Lower leg skin (tissue), 3 donors: ENCODE data around the gene SHD.
"Not testable (repeated sequence)": the region's sequence is repeated elsewhere in the genome, so short reads cannot be mapped to it uniquely, and the experiment has no call there.

ENCODE experiments used
- POLR2A ChIP-seq, 2 donors: fragments of 450-650 bp; IDR thresholded peaks; one replicate each; pipeline ENCODE4 v1.6.1; 2016 to 2017; ENCODE audit warnings: antibody characterized with exemption in 2 of 2, mild to moderate bottlenecking in 1 of 2, moderate library complexity in 1 of 2
- TF ChIP-seq, protein P1 (sequence below), 3 donors: fragments of 450-650 bp; IDR thresholded peaks; one replicate each; pipeline ENCODE4 v1.5.1; 2016; ENCODE audit warnings: antibody characterized with exemption in 3 of 3, mild to moderate bottlenecking in 3 of 3, moderate library complexity in 2 of 3

DNA sequence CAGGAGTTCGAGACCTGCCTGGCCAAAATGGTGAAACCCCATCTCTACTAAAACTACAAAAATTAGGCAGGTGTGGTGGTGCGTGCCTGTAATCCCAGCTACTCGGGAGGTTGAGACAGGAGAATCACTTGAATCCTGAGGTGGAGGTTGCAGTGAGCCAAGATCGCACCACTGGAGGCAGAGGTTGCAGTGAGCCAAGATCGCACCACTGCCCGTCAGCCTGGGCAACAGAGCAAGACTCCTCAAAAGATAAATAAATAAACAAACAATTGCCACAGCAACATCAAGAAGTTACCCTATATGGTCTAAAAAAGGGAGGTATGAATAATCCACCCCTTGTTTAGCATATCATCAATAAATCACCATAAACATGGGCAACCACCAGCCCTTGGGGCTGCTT is 33.1 kb upstream of the SHD start:
- TF ChIP-seq, protein P1, sequence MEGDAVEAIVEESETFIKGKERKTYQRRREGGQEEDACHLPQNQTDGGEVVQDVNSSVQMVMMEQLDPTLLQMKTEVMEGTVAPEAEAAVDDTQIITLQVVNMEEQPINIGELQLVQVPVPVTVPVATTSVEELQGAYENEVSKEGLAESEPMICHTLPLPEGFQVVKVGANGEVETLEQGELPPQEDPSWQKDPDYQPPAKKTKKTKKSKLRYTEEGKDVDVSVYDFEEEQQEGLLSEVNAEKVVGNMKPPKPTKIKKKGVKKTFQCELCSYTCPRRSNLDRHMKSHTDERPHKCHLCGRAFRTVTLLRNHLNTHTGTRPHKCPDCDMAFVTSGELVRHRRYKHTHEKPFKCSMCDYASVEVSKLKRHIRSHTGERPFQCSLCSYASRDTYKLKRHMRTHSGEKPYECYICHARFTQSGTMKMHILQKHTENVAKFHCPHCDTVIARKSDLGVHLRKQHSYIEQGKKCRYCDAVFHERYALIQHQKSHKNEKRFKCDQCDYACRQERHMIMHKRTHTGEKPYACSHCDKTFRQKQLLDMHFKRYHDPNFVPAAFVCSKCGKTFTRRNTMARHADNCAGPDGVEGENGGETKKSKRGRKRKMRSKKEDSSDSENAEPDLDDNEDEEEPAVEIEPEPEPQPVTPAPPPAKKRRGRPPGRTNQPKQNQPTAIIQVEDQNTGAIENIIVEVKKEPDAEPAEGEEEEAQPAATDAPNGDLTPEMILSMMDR (IDR thresholded peaks at IDR 0.05) = not testable (repeated sequence)
- not testable (repeated sequence) for TF ChIP-seq POLR2A (IDR thresholded peaks at IDR 0.05)
